ENCODE data around the gene GPRIN1.
"Not testable (repeated sequence)": the region's sequence is repeated elsewhere in the genome, so short reads cannot be mapped to it uniquely, and the experiment has no call there.

GPRIN1 gene

GRCh38 chr5:176624938-176625337 lies 15.0 kb upstream of the GPRIN1 start:
- DNase-seq (ENCODE audit: low read depth): no peak

GRCh38 chr5:176624142-176624541 lies 14.2 kb upstream of the GPRIN1 start:
- no peak for DNase-seq (ENCODE audit: low read depth)

- DNase-seq (ENCODE audit: low read depth): no peak
Observed at GRCh38 chr5:176621661-176622079, 11.7 kb upstream of the GPRIN1 start.

- no peak for DNase-seq (ENCODE audit: low read depth)
Observed at GRCh38 chr5:176620333-176620981, 10.5 kb upstream of the GPRIN1 start.

- DNase-seq (ENCODE audit: low read depth): no peak
Observed at GRCh38 chr5:176619569-176620332, 9.8 kb upstream of the GPRIN1 start.

- DNase-seq (ENCODE audit: low read depth): no peak
Observed at GRCh38 chr5:176619203-176619568, 9.2 kb upstream of the GPRIN1 start.

- no peak for DNase-seq (ENCODE audit: low read depth)
Observed at GRCh38 chr5:176618783-176619182, 8.8 kb upstream of the GPRIN1 start.

GRCh38 chr5:176616511-176616910 lies 6.6 kb upstream of the GPRIN1 start:
- DNase-seq (ENCODE audit: low read depth): no peak

- DNase-seq (ENCODE audit: low read depth): no peak
Observed at GRCh38 chr5:176614805-176615478, 5.0 kb upstream of the GPRIN1 start.

- DNase-seq (ENCODE audit: low read depth): no peak
Observed at GRCh38 chr5:176612855-176613254, 2.9 kb upstream of the GPRIN1 start.

GRCh38 chr5:176612008-176612407 lies 2.1 kb upstream of the GPRIN1 start:
- no peak for DNase-seq (ENCODE audit: low read depth)

- DNase-seq (ENCODE audit: low read depth): no peak
Observed at GRCh38 chr5:176611435-176611834, 1.5 kb upstream of the GPRIN1 start.

GRCh38 chr5:176610435-176610773 lies 448 bp upstream of the GPRIN1 start:
- no peak for DNase-seq (ENCODE audit: low read depth)

GRCh38 chr5:176608937-176609723 lies 826 bp downstream of the GPRIN1 start:
- DNase-seq (ENCODE audit: low read depth): no peak

GRCh38 chr5:176608142-176608705 lies 1.7 kb downstream of the GPRIN1 start:
- DNase-seq (ENCODE audit: low read depth): no peak

GRCh38 chr5:176606875-176607274 lies 3.1 kb downstream of the GPRIN1 start:
- no peak for DNase-seq (ENCODE audit: low read depth)

GRCh38 chr5:176606032-176606431 lies 3.9 kb downstream of the GPRIN1 start:
- DNase-seq (ENCODE audit: low read depth): no peak

GRCh38 chr5:176603091-176603490 lies 6.9 kb downstream of the GPRIN1 start:
- DNase-seq (ENCODE audit: low read depth): no peak

GRCh38 chr5:176601901-176602482 lies 8.0 kb downstream of the GPRIN1 start:
- no peak for DNase-seq (ENCODE audit: low read depth)

- DNase-seq (ENCODE audit: low read depth): not testable (repeated sequence)
Observed at GRCh38 chr5:176599749-176600430, 10.1 kb downstream of the GPRIN1 start.

Data from GM04503 (cell line).